Inferior parietal cortex (tissue), 1 donor: ENCODE measurements around the gene LPIN1.
"Not testable (repeated sequence)": the region's sequence is repeated elsewhere in the genome, so short reads cannot be mapped to it uniquely, and the experiment has no call there.

Source experiments
- DNase-seq: peaks from one replicate; pipeline ENCODE4 v3.0.0-alpha.2; 2016; ENCODE audit errors: extremely low spot score

Gene LPIN1

DNA sequence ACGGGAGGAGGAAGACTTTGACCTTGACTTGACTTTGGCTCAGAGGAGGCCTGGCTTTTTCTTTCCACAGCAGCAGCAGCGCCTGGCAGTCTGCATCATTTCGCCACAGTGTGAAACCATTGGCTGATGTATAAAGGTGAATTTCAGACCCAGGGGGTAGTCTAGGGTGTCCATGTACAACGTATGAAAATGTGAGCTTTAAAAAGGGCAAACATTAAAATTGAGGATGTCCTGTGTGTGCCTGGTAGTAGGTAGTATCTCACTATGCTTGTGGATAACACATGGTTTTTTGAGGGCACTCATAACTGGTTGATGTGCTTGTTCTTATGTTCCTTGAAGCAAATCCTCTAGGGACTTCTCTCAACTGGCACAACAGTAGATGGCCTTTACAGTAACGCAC is 86.1 kb downstream of the LPIN1 start:
- DNase-seq: no peak

DNA sequence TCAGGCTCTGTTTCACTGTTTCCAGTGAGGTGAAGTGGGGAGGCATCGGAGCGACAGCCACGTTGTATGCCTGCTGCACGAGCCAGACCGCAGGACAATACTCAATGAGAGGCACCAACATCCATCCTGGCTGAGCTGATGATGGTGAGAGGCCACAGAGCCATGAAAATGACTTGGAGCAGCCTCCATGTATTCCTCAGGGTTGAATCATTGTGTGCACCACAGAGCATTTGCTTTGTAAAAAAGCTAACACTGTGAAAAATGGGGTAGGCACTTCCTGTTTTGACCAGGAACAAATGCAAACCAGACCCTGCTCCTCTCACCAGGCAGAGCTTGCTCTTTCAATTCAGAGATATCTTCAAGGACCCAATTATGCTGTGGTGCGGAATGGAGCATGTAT is 87.2 kb downstream of the LPIN1 start:
- no peak for DNase-seq

- DNase-seq: no peak
These were observed 89.0 kb downstream of the LPIN1 start for GRCh38 chr2:11835403-11835802.

DNA sequence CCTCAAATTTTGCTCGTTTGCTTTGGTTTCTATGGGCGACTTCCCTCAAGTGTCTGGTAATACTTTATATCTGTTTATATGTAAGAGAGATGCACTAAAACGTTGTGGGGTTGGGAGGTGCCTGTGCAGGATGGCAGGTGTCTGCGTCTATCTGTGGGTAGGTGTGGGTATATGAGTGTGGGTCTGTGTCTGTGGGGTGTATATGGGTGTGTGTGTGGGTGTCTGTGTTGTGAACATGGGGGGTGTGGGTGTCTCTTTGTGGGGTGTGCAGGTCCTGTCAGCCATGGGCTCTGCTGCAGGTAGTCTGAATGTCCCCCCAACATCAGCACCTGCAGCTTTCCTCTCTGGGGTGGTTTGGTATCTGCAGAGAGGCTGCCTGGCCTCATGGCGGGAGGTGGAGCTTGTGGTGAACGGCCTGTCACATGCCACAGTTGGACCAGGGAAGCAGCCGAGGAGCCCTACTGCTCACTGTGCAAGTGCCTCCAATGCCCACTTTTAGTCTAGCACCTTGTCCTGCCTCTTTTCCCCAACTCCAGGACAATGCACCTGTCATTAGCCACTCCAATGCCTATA is 90.3 kb downstream of the LPIN1 start:
- DNase-seq: no peak

DNA sequence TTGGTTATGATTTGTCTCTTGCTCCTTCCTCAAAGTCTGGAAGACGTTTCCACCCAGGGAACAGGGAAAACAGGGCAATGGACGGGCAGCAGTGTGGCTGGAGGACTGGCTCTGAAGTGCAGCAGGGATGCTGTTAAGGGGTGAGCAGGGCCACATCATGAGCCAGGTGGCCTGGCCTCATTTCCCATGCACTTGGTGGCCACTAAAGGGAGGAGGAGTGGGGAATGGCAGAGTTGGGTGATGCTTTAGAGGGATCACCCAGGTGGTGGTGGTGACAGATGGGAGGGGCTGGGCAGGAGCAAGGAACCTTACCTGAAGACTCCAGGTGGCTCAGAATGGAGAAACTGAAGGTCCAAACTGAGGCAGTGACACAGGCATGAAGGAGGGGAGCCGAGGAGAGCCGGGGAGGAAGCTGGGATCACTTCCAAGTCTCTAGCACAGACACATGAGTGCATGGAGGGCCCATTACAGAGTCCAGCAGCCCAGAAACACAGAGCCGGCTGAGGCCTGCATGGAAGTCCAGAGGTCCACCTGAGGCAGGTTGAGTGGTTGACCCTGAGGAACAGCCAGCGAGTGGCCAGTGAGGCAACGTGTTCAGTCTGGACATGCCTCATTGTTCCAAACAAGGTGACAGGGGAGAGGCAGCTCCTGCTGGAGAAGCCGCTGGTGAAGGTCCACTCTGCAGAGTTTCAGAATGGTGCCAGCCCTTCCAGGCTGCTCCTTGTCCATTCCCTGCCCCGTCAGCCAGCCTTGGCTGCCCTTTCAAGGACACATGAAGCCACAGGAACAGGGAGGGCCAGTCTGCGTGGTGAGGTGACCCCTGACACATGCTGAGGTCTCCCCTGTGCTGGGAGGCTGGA is 91.7 kb downstream of the LPIN1 start:
- DNase-seq: no peak

DNA sequence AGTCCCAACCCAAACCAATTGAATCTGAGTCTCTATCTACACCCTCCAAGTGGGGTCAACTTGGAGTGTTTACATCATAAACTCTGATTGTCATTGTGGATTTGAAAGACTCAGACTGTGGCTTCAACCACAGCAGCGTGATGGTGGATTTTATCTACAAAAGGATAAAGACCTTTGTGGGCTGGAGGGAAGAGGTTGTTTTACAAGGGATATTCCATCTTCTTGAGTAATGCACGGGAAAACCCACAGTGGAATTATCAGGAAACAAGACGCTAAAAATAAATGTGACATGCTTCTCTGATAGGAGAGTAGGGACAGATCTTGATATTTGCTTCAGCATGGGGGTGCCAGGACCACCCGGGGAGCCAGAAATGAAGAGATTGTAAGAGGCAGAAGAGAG is 93.5 kb downstream of the LPIN1 start:
- DNase-seq: no peak

- no peak for DNase-seq
These were observed 95.9 kb downstream of the LPIN1 start for GRCh38 chr2:11842336-11842735.

DNA sequence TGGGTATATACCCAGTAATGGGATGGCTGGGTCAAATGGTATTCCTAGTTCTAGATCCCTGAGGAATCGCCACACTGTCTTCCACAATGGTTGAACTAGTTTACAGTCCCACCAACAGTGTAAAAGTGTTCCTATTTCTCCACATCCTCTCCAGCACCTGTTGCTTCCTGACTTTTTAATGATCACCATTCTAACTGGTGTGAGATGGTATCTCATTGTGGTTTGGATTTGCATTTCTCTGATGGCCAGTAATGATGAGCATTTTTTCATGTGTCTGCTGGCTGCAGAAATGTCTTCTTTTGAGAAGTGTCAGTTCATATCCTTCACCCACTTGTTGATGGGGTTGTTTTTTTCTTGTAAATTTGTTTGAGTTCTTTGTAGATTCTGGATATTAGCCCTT is 98.4 kb downstream of the LPIN1 start:
- not testable (repeated sequence) for DNase-seq

GRCh38 chr2:11847935-11848334 is 101.5 kb downstream of the LPIN1 start:
- DNase-seq: not testable (repeated sequence)

- peak; percentile 55 for DNase-seq
These were observed 103.7 kb downstream of the LPIN1 start for GRCh38 chr2:11850082-11850481.

- no peak for DNase-seq
These were observed 106.2 kb downstream of the LPIN1 start for GRCh38 chr2:11852526-11853196.

DNA sequence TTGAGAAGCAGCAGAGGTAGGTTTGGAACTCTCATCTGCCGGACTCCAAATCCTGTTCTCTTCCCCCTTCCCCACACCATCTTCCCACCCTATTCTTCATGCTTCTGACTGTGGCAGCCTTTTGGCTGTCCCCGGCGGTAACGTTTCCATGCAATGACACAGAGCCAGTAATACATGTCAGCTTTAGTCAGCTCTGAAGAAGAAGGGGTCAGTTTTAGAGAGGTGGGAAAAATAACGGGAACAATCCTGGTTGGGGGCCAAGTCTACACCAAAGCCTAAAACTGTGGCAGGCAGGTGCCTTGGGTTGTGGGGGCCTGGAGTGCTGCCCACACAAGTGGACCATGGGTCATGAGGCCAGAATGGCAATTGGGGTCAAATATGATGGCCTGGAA is 106.8 kb downstream of the LPIN1 start:
- no peak for DNase-seq

DNA sequence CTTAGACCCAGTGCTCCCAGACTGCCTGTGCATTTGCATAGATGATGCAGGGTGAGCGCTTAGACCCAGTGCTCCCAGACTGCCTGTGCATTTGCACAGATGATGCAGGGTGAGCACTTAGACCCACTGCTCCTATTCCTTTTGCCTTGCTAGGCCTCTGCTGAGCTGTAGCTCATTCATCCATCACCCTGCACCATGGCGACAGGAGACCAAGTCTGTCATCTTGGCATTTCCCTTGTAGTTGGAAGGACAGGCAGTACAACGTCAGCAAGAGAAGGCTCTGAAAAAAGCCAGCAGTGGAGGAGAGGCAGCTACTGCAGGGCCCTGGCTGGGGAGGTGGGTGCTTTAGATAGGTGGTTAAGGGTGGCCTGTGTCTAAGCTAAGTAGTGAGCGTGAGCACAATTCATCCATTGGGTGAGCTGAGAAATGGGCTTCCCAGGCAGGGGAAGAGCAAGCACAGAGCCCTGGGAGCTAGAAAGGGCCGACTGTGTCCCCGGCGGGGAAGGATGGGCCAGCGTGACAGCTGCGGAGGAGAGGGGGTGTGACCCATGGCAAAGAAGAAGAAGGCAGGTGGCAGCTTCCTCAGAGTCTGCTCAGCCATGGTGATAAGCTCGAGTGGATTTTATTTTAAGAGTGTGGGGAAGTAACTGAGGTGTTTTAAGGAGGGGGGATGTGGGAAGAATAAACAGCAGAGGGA is 108.8 kb downstream of the LPIN1 start:
- no peak for DNase-seq

DNA sequence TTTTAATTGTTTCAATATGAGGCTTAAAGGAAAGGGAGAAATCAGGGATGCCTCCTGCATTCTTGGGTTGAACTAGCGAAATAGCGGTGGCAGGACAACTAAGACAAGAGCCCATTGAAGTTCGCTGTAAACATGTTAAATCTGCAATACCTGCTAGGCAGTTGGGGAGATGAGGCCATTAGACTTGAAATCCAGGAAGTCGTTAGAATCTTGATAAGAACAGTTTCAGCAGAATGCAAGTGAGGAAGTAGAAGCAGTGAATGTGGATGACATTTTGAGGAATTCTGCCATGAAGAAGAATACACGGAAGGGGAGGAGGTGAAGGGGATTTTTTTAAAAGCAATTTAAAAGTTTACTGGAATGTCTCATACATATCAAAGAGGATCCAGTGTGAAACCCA is 109.7 kb downstream of the LPIN1 start:
- no peak for DNase-seq

DNA sequence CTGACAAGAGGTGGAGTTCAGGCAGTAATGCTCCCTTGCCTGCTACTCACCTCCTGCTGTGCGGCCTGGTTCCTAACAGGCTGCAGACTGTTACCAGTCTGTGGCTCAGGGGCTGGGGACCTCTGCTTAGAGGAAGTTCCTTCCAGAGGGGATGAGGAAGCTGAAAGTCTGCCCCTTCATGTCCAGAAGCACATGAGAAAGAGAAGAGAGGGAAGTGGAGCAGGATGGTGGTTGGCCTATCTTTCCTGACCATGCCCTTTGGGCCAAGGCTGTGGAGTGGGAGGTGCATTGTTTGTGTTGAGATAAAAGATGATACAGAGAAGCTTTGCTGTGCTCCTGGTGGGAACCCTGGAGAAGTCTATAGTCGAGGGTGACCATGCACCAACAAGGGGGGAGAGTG is 112.5 kb downstream of the LPIN1 start:
- no peak for DNase-seq

DNA sequence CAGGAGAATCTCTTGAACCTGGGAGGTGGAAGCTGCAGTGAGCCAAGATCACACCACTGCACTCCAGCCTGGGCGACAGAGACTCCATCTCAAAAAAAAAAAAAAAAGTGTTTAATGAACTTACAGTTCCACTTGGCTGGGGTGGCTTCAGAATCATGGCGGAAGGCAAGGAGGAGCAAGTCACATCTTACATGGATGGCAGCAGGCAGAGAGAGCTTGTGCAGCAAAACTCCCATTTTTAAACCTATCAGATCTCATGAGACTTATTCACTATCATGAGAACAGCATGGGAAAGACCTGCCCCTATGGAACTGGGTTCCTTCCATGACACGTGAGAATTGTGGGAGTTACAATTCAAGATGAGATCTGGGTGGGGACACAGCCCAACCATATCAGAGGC is 113.5 kb downstream of the LPIN1 start:
- not testable (repeated sequence) for DNase-seq

- no peak for DNase-seq
These were observed 114.6 kb downstream of the LPIN1 start for GRCh38 chr2:11861044-11861443.

DNA sequence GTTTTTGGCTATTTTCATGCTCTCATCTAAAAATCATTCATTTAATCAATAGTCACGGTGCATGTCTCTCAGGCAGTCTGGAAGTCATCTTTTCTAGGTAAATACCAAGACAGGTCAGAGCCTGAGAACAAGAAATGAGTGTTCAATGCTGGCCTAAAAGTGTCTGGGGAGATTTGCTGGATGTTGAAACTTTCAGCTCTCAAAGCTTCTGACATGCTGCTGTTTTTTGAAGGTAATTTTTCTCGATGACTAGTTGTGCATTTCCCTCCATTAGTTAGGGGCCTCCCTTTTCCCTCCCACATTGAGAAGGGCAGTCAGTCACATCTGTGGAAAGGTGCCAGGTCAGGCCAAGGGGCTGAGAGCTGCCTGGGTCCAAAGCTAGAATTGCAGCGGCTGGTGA is 115.6 kb downstream of the LPIN1 start:
- no peak for DNase-seq

DNA sequence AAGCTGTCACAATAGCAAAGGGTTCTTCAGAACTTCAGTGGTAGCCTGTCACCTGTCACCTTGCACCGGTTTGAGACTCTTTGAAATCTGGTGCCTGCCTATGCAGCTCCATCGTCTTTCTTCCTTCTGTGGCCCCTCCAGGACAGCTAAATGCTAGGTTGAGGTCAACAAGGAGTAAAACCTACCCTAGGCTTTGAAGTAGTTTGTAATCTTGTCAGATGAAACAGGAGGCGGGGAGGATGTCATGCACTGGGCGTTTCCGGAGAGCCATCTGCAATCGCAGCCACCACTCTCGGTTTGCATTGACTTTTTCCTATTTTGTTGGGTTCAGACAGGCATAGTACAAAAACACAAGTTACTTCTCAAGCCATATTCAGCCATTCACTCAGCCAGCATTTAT is 116.7 kb downstream of the LPIN1 start:
- DNase-seq: no peak

GRCh38 chr2:11863513-11864328 is 117.3 kb downstream of the LPIN1 start:
- peak; percentile 82 for DNase-seq

- DNase-seq: no peak
These were observed 118.3 kb downstream of the LPIN1 start for GRCh38 chr2:11864724-11865123.

DNA sequence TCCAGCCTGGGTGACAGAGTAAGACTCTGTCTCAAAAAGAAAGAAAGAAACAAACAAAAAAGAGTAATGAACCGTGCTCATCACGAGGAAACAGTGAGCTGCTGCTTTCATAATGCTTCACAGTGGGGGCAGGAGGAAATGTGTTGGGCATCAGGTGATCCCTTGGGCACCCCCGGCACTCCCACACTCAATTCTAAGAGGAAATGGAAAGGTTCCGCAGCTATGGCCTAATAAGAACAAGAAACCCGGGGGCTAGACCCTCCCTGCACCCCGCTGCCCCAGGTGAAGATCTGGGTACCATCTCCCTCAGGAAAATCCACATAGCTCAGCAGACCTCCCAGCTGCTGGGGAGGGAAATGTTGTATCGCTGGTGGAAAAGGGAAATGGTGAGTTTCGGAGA is 118.9 kb downstream of the LPIN1 start:
- no peak for DNase-seq
